Neuronal stem cell (in vitro differentiated cells): ENCODE measurements around the gene SUGP1.

Source experiments
- DNase-seq: peaks from one replicate; pipeline ENCODE4 v3.0.0-alpha.2; 2013; ENCODE audit warnings: low spot score
- H2AFZ ChIP-seq: one replicate; pipeline ENCODE4 v1.6.1; 2013; ENCODE audit warnings: mild to moderate bottlenecking, low read length, inconsistent platforms
- H2AK5ac ChIP-seq: 2 replicates; pipeline ENCODE4 v1.6.1; 2013; ENCODE audit warnings: low read depth, mild to moderate bottlenecking, inconsistent platforms, low read length, moderate library complexity, mixed read lengths
- H2BK120ac ChIP-seq: 2 replicates; pipeline ENCODE4 v1.6.1; 2013; ENCODE audit warnings: low read depth, mild to moderate bottlenecking, inconsistent platforms, low read length, moderate library complexity, mixed read lengths
- H2BK12ac ChIP-seq: one replicate; pipeline ENCODE4 v1.6.1; 2013; ENCODE audit warnings: low read length, inconsistent platforms
- H2BK15ac ChIP-seq: 2 replicates; pipeline ENCODE4 v1.6.1; 2013; ENCODE audit warnings: mild to moderate bottlenecking, low read length, inconsistent platforms, mixed read lengths
- H2BK5ac ChIP-seq: one replicate; pipeline ENCODE4 v1.6.1; 2013; ENCODE audit warnings: inconsistent platforms, mild to moderate bottlenecking, low read length, moderate library complexity
- H3K14ac ChIP-seq: one replicate; pipeline ENCODE4 v1.6.1; 2013; ENCODE audit warnings: low read length, inconsistent platforms
- H3K18ac ChIP-seq: 2 replicates; pipeline ENCODE4 v1.6.1; 2013; ENCODE audit warnings: low read length, inconsistent platforms
- H3K23ac ChIP-seq: 2 replicates; pipeline ENCODE4 v1.6.1; 2013; ENCODE audit warnings: low read depth, mild to moderate bottlenecking, mixed read lengths, low read length, inconsistent platforms; ENCODE audit not compliant: poor library complexity
- H3K27ac ChIP-seq: replicated peaks from 3 replicates; pipeline ENCODE4 v1.5.1; 2013; ENCODE audit warnings: low read length, inconsistent platforms
- H3K27me3 ChIP-seq, 3 experiments: 2 replicates each; pipeline ENCODE4 v1.6.1; 2013; ENCODE audit warnings: low read length in 3 of 3, mild to moderate bottlenecking in 2 of 3, inconsistent platforms in 1 of 3, low read depth in 1 of 3, mixed read lengths in 1 of 3, moderate library complexity in 1 of 3; ENCODE audit not compliant: control insufficient read depth in 3 of 3, insufficient read depth in 3 of 3
- H3K36me3 ChIP-seq, 2 donors: replicated peaks in 1 of 2; 2 replicates each; pipeline ENCODE4 v1.6.1; 2013; ENCODE audit warnings: low read length in 2 of 2; ENCODE audit not compliant: control insufficient read depth in 2 of 2, insufficient read depth in 2 of 2
- H3K4ac ChIP-seq: 2 replicates; pipeline ENCODE4 v1.6.1; 2013; ENCODE audit warnings: inconsistent platforms, mild to moderate bottlenecking, low read length, moderate library complexity
- H3K4me1 ChIP-seq, 2 donors: 1 replicate in 1 of 2; 2 replicates in 1 of 2; pipeline ENCODE4 v1.6.1; 2013; ENCODE audit warnings: low read length in 2 of 2, low read depth in 1 of 2; ENCODE audit not compliant: control insufficient read depth in 2 of 2, insufficient read depth in 1 of 2
- H3K4me2 ChIP-seq: one replicate; pipeline ENCODE4 v1.6.1; 2013; ENCODE audit warnings: mild to moderate bottlenecking, low read length, inconsistent platforms; ENCODE audit not compliant: insufficient read depth, poor library complexity, severe bottlenecking
- H3K4me3 ChIP-seq, 2 donors: 2 replicates each; pipeline ENCODE4 v1.5.1; 2013; ENCODE audit warnings: low read length in 2 of 2, mild to moderate bottlenecking in 2 of 2, inconsistent platforms in 1 of 2, moderate library complexity in 1 of 2
- H3K79me1 ChIP-seq: one replicate; pipeline ENCODE4 v1.6.1; 2013; ENCODE audit warnings: low read depth, mild to moderate bottlenecking, inconsistent platforms, low read length, moderate library complexity
- H3K9ac ChIP-seq: one replicate; pipeline ENCODE4 v1.6.1; 2013; ENCODE audit warnings: mild to moderate bottlenecking, low read depth, low read length, inconsistent platforms; ENCODE audit not compliant: poor library complexity
- H3K9me3 ChIP-seq, 2 donors: replicated peaks in 1 of 2; 2 replicates each; pipeline versions ENCODE3 to v1.6.1; 2013; ENCODE audit warnings: low read length in 2 of 2, mild to moderate bottlenecking in 2 of 2, inconsistent platforms in 1 of 2, low read depth in 1 of 2, mixed read lengths in 1 of 2, moderate library complexity in 1 of 2; ENCODE audit not compliant: control insufficient read depth in 2 of 2, insufficient read depth in 1 of 2
- H4K8ac ChIP-seq: one replicate; pipeline ENCODE4 v1.6.1; 2013; ENCODE audit warnings: low read depth, mild to moderate bottlenecking, inconsistent platforms, low read length, moderate library complexity
- H4K91ac ChIP-seq: one replicate; pipeline ENCODE4 v1.6.1; 2013; ENCODE audit warnings: low read length, low read depth, mild to moderate bottlenecking, inconsistent platforms; ENCODE audit not compliant: poor library complexity
- WGBS, 2 donors: extraction: QIAGEN DNeasy Blood & Tissue Kit; methylation state at CpG; one replicate each; pipeline ENCODE4 v1.1.7; 2013; ENCODE audit warnings: missing lambda C conversion rate in 2 of 2, mixed read lengths in 1 of 2; ENCODE audit not compliant: insufficient read length in 2 of 2, insufficient replicate concordance in 1 of 2; ENCODE audit errors: extremely low coverage in 2 of 2; 5-methylcytosine and 5-hydroxymethylcytosine counted together

Gene SUGP1

DNA sequence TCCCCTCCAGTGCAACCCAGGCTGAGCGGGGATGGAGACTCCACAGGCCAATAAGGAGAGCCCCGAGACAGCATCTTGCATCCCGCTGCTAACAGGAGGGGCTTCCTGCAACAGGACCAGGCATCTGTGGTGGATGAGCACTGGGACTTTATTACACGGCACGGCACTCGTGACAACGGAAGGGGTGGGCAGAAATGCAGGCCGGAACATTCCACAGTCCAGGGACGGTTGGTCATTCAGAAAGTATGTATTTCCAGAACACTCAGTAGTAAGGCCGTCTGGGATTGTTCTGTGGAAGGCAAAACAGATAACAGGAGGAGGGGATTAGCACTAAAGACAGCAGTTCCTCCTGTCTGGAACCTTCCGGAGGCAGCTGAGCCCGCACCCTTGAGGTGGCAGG is 43.9 kb downstream of the SUGP1 start:
- Histone ChIP-seq H3K4me2 (no peak overlapping the region), H2BK120ac (no peak overlapping the region), H3K23ac (no peak overlapping the region), H2BK12ac (no peak overlapping the region), H4K8ac (no peak overlapping the region), H3K4ac (no peak overlapping the region), H3K27me3 (no peaks in the 10 kb centered on the region), H3K18ac (no peak overlapping the region), H3K36me3 (peaks cover 50 to 66% of the 10 kb centered on the region in 2 donors), H3K4me3 (no peak overlapping the region), H2AFZ (no peak overlapping the region), H2AK5ac (no peak overlapping the region), H3K9me3 (no peaks in the 10 kb centered on the region), H3K9ac (no peak overlapping the region), H3K79me1 (peaks cover 4% of the 10 kb centered on the region), H3K4me1 (peaks cover 0 to 5% of the 10 kb centered on the region in 2 donors), H2BK15ac (no peak overlapping the region), H2BK5ac (no peak overlapping the region), H3K14ac (no peak overlapping the region), H3K27ac (no peak overlapping the region), H4K91ac (no peak overlapping the region)
- DNase-seq = no peak
- WGBS, 2 donors = no CpG with 5 or more reads among the region's 12 CpGs

- no peaks in the 10 kb centered on the region for H3K9me3 ChIP-seq
- H3K27me3 ChIP-seq = no peaks in the 10 kb centered on the region
- no peak for DNase-seq
- H3K18ac ChIP-seq = no peak overlapping the region
- H3K4ac ChIP-seq = no peak overlapping the region
- H2AK5ac ChIP-seq = no peak overlapping the region
- H2BK120ac ChIP-seq = no peak overlapping the region
- H3K4me3 ChIP-seq = peak overlapping the region in 1 of 2 donors; percentile 11
- H3K79me1 ChIP-seq = peaks cover 2% of the 10 kb centered on the region
- peak overlapping the region; percentile 50 for H3K9ac ChIP-seq
- H3K14ac ChIP-seq = no peak overlapping the region
- H2BK5ac ChIP-seq = peak overlapping the region; percentile 13
- H3K27ac ChIP-seq = no peak overlapping the region
- H2BK12ac ChIP-seq = no peak overlapping the region
- H3K4me2 ChIP-seq = no peak overlapping the region
- WGBS, 2 donors = no CpG with 5 or more reads among the region's 9 CpGs
- no peak overlapping the region for H2AFZ ChIP-seq
- H3K23ac ChIP-seq = peak overlapping the region; percentile 55
- H3K4me1 ChIP-seq = peaks cover 0 to 5% of the 10 kb centered on the region in 2 donors
- H2BK15ac ChIP-seq = no peak overlapping the region
- peaks cover 37 to 52% of the 10 kb centered on the region in 2 donors for H3K36me3 ChIP-seq
- no peak overlapping the region for H4K91ac ChIP-seq
- no peak overlapping the region for H4K8ac ChIP-seq
Observed at GRCh38 chr19:19274716-19275565, 45.4 kb downstream of the SUGP1 start.

DNA sequence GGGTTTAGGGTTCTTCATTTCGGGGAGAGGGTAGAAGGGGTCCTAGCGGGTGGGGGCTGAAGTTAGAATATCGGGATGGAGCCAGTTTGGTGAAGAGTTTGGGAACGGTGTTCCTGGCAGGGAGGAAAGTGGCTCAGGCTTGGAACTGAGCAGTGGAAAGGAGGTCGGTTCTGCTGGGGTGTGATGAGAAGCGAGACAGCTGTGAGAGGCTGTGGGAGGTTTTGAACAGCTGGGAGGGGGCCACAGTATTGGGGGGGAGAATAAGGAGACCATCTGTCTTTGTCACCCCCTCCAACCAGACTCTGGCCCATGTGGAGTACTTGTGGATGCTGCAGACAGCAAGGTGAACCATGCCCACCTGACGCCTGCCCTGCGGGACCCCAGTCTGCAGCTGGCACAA is 46.2 kb downstream of the SUGP1 start:
- no peak for DNase-seq
- Histone ChIP-seq H3K27ac (no peak overlapping the region), H3K9me3 (no peaks in the 10 kb centered on the region)

DNA sequence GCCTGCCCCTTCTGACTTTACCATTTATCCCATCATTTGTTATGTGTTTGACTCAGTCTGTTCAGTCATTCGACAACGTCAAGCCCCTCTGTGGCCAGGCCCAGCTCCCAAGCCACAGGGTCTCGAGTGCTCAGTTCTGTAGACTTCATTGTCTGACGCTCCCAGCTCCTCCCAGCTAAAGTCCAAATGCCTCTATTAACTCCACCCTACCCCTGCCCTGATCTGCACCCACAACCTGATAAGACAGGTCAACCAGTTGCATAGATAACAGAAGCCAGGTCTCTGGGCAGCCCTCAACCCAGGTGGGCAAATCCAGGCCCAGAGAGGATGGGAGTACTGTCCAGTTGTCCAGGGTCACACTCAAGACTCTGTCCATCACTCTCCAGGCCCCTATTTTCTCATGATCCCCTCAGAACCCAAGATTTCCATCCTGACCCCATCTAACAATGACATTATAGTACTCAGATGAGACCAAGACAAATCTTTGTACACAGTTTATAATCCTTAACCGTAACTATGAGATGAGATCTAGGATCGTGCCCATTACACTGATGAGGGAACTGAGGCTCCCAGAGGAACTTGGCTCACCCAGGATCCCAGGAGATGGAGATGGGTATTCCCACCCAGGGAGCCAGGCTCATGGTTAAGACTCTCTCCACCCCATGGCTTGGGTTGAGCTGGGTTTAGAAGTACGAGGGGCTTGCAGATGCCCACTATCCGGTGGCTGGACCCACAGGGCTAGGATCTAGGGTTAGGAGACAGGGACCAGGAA is 48.3 kb downstream of the SUGP1 start:
- Histone ChIP-seq H4K8ac (no peak overlapping the region), H3K27ac (no peak overlapping the region), H3K36me3 (peaks cover 11 to 23% of the 10 kb centered on the region in 2 donors), H4K91ac (no peak overlapping the region), H2BK12ac (no peak overlapping the region), H3K27me3 (no peaks in the 10 kb centered on the region), H3K4me1 (peaks cover 0 to 5% of the 10 kb centered on the region in 2 donors), H2BK5ac (peak overlapping the region; percentile 90), H3K14ac (no peak overlapping the region), H3K9ac (no peak overlapping the region), H3K4ac (peak overlapping the region; percentile 53), H3K9me3 (no peaks in the 10 kb centered on the region), H3K4me3 (peak overlapping the region; percentile 49 to 87), H3K23ac (peak overlapping the region; percentile 73), H3K79me1 (no peaks in the 10 kb centered on the region), H3K18ac (peak overlapping the region; percentile 98), H2AFZ (peak overlapping the region; percentile 91), H2AK5ac (peak overlapping the region; percentile 89), H2BK15ac (peak overlapping the region; percentile 43), H3K4me2 (peak overlapping the region; percentile 56), H2BK120ac (no peak overlapping the region)
- WGBS, 2 donors = no CpG with 5 or more reads among the region's 8 CpGs
- no peak for DNase-seq

More for the DNA sequence above, 46.2 kb downstream of the SUGP1 start:
- H2BK120ac ChIP-seq = no peak overlapping the region
- no peak overlapping the region for H4K91ac ChIP-seq
- peaks cover under 1% of the 10 kb centered on the region for H3K79me1 ChIP-seq
- no peak overlapping the region for H3K4ac ChIP-seq
- H3K27me3 ChIP-seq = no peaks in the 10 kb centered on the region
- no peak overlapping the region for H3K4me3 ChIP-seq
- H3K4me1 ChIP-seq = peaks cover 0 to 5% of the 10 kb centered on the region in 2 donors
- WGBS, 2 donors = no CpG with 5 or more reads among the region's 8 CpGs
- no peak overlapping the region for H2BK5ac ChIP-seq
- no peak overlapping the region for H3K23ac ChIP-seq
- H2BK12ac ChIP-seq = no peak overlapping the region
- no peak overlapping the region for H2AK5ac ChIP-seq
- H2BK15ac ChIP-seq = no peak overlapping the region
- no peak overlapping the region for H2AFZ ChIP-seq
- peaks cover 30 to 44% of the 10 kb centered on the region in 2 donors for H3K36me3 ChIP-seq
- H3K4me2 ChIP-seq = no peak overlapping the region
- H4K8ac ChIP-seq = no peak overlapping the region
- H3K9ac ChIP-seq = no peak overlapping the region
- H3K14ac ChIP-seq = no peak overlapping the region
- H3K18ac ChIP-seq = no peak overlapping the region
